Measurements from ENCODE around the gene MVK.

The MVK gene

GRCh38 chr12:109545826-109546225, 27.8 kb upstream of the MVK start:
- no peak for DNase-seq (ENCODE audit: low read depth)

GRCh38 chr12:109547286-109547685, 26.3 kb upstream of the MVK start:
- no peak for DNase-seq (ENCODE audit: low read depth)

DNA sequence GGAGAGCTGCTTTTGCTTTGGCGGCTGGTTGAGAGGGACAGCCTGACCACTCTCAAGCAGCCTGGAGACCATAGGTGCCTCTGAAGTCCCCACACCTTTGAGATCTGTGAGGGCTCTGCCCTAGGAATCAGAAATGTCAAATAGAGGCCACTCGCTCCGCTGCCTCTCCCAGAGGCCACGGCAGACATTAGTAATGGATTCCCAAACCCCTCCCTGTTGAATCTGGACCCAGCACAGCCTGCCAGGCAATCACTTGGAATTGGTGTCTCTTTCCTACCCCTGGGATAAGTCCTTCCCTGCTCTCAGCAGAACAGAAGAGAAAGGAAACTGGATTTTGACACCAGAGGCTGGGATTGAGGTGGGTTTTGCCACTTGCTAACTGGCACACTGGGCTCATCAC, 25.3 kb upstream of the MVK start:
- DNase-seq (ENCODE audit: low read depth) = no peak

DNA sequence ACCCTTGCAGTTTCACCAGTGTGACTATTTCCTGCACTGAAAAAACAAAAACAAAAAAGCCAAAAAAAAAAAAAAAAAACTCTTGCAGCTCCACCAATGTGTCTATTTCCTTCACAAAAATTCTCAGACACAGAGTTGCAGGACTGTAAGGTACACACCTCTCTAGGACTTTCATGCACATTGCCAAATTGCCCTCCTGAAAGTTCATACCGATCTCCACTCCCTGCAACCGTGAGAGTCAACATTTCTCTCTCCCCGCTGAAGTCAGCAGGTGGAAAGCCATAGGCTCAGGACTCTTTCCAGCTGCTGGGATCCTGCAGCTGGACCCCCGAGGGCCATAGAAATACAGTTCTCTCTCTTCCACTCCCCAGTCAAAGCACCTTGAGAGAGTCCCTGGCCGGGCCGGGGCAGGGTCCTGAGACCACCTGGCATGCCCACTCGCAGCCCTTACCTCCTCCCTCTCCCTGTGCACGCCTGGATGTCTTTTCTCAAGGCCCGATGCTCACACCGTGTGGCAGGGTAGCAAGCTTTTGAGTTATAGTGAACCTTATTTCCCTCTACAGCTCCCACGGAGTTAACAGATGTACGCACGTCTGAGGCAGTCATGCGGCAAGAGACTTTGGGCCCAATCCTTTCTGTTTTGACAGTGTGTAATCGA, 23.9 kb upstream of the MVK start:
- DNase-seq (ENCODE audit: low read depth) = no peak

DNA sequence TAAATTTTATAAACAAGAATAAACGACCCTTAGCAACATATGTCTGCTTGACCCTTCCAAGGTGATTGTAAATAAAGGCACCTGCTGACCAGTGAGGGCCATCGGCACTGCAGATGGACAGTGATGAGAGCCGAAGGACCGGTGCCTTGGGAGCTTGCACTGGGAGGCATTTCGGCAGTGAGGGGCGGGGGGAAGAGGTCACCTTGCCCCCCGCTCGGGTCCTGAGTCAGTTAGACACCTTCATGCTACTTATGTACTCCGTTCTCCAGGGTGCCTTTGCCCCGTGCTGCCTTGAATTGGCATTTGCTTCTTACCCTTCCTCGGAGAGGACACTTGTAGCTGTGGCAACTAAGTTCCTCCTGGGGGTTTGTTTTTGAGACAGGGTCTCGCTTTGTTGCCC, 23.3 kb upstream of the MVK start:
- DNase-seq (ENCODE audit: low read depth) = no peak

GRCh38 chr12:109551108-109551507, 22.5 kb upstream of the MVK start:
- no peak for DNase-seq (ENCODE audit: low read depth)

- DNase-seq (ENCODE audit: low read depth) = no peak
Observed at GRCh38 chr12:109552971-109553370, 20.6 kb upstream of the MVK start.

GRCh38 chr12:109553483-109553882, 20.1 kb upstream of the MVK start:
- DNase-seq (ENCODE audit: low read depth) = no peak

DNA sequence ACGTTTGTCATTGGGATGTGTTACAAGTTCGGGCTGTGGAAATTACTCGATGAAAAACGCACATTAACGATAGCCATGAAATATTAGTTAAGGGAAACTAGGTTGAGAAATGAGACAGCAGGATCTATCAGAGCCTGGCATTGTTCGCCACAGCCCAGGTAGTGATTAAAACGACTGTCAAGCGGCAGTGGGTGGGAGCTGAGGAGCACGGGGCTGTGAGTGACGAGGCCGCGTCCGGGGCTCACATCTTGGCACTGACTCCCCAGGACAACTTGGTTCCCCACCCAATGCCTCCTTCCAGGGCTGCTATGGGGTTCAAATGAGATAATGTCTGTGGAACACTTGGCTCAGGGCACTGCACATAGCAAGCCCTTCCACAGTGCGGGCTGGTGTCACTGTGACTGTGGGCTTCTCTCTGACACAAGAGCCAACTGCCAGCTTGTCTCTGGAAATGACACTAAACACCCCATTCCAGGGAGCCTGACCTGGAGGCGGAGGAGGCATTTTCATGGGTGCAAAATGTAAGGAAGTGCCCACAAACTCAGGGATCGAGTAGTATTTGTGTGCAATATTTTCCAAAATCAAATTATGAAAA, 19.6 kb upstream of the MVK start:
- DNase-seq (ENCODE audit: low read depth) = no peak

- DNase-seq (ENCODE audit: low read depth) = no peak
Observed at GRCh38 chr12:109554761-109555160, 18.8 kb upstream of the MVK start.

DNA sequence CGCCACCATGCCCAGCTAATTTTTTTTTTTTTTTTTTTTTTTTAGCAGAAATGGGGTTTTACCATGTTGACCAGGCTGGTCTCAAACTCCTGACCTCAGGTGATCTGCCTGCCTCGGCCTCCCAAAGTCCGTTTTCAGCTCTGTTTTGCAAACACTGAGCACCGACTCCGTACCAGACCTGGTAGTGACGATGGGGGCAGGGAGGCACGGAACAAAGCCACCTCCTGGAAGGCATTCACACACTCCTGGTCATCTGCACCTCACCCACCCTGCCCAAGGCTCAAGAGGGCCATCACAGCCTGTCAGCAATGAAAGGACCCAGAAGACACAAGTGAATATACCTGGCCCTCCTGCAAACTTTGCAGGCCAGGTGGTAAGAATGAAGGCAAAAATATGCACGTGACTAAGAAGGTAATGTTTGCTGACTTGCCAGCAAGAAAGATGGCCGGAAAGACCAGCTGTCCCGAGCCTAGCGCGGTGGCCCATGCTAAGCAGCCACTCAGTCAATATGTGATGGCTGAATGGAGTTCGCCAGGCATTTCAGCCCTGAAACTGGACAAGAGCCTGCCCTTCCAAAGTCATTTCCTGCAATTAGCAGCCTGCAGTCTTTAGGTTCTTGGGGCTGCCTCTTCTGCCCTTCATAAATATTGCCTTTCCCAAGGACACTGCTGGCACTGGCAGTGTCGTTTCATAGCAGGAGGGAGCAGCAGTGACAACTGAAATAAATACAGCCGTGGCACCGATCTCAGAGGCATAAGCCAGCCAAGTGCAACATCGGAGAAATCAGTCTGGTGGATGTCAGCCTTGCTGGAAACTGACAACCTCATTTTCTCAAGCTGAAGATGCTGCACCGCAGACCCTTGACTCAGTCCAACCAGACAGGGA, 17.9 kb upstream of the MVK start:
- no peak for DNase-seq (ENCODE audit: low read depth)

DNA sequence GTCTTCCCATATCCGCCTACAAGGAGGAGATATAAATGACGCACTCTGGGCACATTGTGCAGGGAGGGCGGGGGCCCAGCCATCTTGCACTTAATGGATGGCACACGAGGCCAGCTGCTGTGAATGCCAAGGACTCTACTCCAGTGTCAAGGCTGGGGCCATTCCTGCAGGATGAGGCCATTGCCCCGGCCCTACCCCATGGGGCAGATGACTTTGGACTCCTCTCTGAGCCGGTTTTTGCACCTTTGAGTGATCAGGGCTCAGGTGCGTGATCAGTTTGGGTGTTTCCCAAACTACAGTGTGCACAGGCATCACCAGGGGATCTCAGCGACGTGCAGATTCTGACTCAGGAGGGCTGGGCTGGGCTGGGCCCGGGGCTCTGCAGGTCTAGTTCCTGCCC, 16.4 kb upstream of the MVK start:
- no peak for DNase-seq (ENCODE audit: low read depth)

DNA sequence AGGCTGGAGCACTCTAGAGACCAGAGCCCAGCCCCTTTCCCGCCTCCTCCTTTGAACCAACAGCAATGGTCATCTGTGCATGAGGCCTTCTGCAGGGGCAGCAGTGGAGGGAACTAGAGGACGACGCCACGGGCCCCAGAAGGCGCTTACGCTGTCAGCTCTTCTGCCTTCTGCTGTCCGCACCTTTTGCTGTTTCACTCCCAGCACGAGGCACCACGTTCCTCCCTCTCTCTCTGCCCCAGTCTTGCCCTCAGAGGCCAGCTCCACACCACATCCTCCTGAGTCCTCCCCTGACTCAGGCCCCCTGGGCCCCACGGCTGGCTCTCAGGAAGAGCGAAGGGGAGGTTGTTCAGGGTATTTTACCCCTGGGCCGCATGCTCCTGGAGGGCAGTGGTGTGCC, 15.8 kb upstream of the MVK start:
- DNase-seq (ENCODE audit: low read depth) = no peak

DNA sequence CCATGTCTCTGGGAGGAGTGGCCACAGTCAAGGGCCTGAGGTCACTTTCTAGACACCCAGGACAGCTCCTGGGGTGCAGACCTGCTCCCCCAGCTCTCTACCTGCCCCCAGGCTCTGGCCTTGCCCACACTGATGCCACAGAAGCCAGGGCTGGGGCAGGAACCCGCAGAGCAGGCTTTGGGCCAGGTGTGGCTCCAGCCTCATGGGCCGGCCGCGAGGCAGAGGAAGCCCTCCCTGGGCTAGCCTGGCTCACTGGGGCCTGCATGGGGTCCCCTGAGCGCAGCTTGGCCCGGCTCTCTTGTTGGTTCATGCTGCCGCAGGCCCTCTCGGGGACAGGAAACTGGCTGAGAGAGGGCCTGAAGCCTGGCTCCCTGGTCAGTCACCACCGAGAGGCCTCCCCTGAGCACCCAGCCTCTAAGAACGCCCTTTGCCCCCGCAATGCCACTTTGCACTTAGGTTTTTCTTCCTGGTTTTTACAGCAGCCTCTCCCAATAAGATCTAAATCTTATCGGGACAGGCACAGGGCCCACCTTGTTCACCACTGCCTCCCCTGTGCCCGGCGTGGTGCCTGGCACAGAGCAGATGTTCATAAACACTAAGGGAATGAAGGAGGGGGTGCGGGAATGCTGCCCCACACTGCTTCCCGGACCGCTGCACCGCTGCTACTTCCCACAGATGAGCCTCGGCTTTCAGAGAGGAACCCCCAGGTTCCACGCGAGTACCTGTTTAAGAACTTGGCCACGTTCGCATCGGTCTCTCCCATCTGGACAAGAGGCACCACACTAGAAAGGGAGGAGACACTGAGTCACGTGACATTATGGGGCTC, 15.0 kb upstream of the MVK start:
- no peak for DNase-seq (ENCODE audit: low read depth)

- no peak for DNase-seq (ENCODE audit: low read depth)
Observed at GRCh38 chr12:109559200-109559505, 14.4 kb upstream of the MVK start.

GRCh38 chr12:109559601-109560000, 14.0 kb upstream of the MVK start:
- no peak for DNase-seq (ENCODE audit: low read depth)

- no peak for DNase-seq (ENCODE audit: low read depth)
Observed at GRCh38 chr12:109560867-109561710, 12.5 kb upstream of the MVK start.

DNA sequence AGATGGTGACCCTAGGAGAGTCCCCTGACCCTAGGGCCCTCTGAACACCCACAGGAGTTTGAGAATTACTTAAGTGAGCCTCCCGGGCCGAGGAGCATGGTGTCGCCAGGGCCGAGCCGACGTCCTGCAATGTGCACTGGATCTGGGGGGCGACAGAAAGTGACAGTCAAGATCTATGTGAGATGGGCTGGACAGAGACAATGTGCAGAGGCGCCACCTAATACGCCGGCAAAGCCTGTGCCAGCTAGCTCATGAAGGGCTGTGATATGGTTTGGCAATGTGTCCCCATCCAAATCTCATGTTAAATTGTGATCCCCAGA, 11.9 kb upstream of the MVK start:
- DNase-seq (ENCODE audit: low read depth) = no peak

DNA sequence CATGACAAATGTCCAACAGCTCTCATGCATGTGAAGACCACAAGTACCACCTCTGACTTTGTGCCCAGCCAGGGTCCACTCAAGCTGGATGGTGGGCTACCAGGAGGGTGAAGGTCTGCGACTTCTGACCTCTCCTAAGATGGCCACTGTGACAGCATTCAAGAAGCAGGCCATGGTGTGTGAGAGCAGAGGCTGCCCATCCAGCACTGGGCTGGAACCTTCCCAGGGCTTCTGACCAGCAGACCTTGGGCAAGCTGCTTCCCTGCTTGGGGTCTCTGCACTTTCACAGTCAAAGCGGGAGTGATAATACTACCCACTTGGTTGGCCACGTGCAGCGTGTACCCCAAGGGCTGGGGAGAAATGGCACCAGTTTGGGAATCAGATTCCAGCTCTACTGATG, 10.7 kb upstream of the MVK start:
- no peak for DNase-seq (ENCODE audit: low read depth)

DNA sequence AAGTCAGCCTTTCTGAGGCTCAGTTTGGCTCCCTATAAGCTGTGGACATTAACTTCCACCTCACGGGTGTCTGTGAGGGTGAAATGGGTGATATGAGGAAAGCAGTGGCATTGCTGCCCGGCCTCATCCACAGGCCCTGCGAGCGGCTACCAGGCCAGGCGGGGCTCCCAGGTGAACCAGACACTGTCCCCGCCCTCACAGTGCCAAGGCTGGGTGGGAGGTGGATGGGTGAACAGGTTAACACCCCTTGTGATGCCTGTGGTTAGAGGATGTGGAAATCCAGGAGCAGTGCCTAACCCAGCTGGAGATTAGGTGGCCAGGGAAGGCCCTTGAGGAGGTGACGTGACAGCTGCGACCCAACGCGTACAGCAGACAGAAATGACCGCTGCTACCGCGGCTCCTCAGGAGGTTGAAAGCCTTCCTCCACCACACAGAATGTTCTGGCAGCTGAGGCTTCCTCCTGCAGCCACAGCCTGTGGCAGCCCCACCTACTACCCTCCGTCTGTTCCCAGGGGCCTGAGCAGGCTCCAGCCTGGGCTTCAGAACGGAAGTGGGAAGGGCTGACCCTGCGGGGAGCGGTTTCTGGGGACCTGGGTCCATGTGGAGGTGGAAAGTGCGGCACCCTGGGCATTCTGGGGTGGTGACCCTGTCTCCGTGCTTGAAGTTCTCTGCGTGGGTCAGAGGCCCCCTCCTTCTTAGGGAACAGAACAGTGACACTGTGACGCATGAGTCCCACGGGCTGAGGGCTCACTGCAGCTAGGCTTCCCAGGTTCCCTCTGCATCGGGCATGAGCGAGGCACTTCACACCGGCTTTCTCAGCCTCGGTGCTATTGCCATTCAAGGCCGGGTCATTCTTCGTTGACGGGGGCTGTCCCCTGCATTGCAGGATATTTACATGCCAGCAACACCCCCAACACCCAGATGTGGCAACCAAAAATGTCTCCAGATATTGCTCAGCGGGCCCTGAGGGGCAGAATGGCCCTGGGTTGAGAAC, 10.0 kb upstream of the MVK start:
- DNase-seq (ENCODE audit: low read depth) = no peak

DNA sequence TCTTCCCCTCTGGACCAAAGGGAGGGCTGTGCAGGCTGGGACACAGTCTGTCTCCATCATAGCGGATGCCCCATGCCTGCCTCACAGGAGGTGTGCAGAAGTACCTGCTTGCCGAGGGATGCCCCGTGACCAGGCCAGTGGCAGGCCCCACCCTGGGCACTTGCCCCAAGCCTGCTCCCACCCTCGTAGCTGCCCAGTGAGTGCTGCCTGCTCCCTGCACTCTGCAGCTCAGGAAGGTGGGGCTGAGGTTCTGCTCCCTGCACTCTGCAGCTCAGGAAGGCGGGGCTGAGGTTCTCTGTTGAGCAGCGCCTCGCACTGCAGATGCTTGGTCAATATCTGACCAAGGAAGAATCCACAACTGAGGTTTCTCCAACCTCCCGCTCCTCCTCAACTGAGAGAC, 7.2 kb upstream of the MVK start:
- no peak for DNase-seq (ENCODE audit: low read depth)

All from stimulated activated CD8-positive, alpha-beta memory T cell treated with anti-CD3 and anti-CD28 coated beads, Interleukin-4, amount 100 ng/mL, for 24 hours (primary cell).